GM23338 (cell line): Measurements from ENCODE around the gene TSTD2.

Source experiments
- EZH2 ChIP-seq: fragments of 200-600 bp; sonication (generic); IDR thresholded peaks from one replicate; pipeline ENCODE4 v1.8.0; 2017; ENCODE audit warnings: antibody characterized with exemption, mild to moderate bottlenecking, low read depth; ENCODE audit not compliant: unreplicated experiment
- EZH2phosphoT487 ChIP-seq: fragments of 200-600 bp; sonication (generic); IDR thresholded peaks from one replicate; pipeline ENCODE4 v1.8.1; 2018; ENCODE audit warnings: antibody characterized with exemption; ENCODE audit not compliant: unreplicated experiment
- JUNB ChIP-seq: IDR thresholded peaks from one replicate; pipeline ENCODE4 v1.6.1; 2016; ENCODE audit warnings: antibody characterized with exemption; ENCODE audit not compliant: unreplicated experiment
- TF ChIP-seq, protein P1 (sequence below), 2 experiments: fragments of 200-600 bp in 1 of 2; sonication (generic) in 1 of 2; conservative IDR thresholded peaks; 2 replicates each; pipeline versions ENCODE4 v1.5.1 to v1.6.1; 2016 to 2017; ENCODE audit warnings: antibody characterized with exemption in 2 of 2, low read depth in 2 of 2, mild to moderate bottlenecking in 2 of 2, moderate library complexity in 1 of 2
- TF ChIP-seq, protein P2 (sequence below): IDR thresholded peaks from one replicate; pipeline ENCODE4 v1.6.1; 2018; ENCODE audit warnings: antibody characterized with exemption; ENCODE audit not compliant: unreplicated experiment
- TF ChIP-seq, protein P3 (sequence below): IDR thresholded peaks from 2 replicates; pipeline ENCODE4 v1.6.1; 2016; ENCODE audit warnings: antibody characterized with exemption

DNA sequence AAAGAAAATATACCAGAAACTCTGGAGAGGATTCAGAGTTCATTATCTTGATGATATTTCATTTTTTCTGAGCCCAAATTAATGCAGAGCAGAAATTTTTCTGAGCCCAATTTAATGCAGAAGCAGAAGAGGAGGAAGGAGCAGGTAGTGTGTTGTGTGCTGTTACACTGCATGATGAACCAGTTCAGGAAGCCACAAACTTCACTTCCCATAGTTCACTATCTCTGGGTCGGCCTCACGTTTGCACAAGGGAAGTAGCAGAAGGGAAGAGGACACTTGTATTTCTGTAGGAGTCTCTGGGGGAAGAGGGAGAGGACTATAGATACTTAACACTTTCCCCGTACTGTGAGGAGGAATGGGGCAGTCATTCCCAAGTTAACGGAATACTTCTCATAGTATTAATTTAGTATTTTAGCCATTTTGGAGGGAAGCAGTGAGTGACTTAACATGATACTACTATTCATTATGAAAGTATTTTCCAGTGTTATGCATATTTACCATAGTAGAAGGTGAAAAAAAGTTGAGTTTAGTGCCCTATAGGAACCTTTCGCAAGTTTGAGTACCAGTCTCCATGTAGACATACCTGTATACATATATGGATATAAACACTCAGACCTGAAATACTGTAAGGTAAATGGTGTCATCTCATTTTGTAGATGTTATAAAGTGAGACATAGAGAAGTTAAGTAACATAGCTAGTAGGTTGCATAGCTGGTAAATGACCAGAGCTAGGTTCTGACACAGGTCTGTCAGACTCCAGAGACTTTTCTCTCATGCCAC is 33.9 kb upstream of the TSTD2 start:
- TF ChIP-seq, protein P1, sequence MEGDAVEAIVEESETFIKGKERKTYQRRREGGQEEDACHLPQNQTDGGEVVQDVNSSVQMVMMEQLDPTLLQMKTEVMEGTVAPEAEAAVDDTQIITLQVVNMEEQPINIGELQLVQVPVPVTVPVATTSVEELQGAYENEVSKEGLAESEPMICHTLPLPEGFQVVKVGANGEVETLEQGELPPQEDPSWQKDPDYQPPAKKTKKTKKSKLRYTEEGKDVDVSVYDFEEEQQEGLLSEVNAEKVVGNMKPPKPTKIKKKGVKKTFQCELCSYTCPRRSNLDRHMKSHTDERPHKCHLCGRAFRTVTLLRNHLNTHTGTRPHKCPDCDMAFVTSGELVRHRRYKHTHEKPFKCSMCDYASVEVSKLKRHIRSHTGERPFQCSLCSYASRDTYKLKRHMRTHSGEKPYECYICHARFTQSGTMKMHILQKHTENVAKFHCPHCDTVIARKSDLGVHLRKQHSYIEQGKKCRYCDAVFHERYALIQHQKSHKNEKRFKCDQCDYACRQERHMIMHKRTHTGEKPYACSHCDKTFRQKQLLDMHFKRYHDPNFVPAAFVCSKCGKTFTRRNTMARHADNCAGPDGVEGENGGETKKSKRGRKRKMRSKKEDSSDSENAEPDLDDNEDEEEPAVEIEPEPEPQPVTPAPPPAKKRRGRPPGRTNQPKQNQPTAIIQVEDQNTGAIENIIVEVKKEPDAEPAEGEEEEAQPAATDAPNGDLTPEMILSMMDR (conservative IDR thresholded peaks at IDR 0.05; ENCODE audit: low read depth in 2 of 2), result no peak
- TF ChIP-seq, protein P2, sequence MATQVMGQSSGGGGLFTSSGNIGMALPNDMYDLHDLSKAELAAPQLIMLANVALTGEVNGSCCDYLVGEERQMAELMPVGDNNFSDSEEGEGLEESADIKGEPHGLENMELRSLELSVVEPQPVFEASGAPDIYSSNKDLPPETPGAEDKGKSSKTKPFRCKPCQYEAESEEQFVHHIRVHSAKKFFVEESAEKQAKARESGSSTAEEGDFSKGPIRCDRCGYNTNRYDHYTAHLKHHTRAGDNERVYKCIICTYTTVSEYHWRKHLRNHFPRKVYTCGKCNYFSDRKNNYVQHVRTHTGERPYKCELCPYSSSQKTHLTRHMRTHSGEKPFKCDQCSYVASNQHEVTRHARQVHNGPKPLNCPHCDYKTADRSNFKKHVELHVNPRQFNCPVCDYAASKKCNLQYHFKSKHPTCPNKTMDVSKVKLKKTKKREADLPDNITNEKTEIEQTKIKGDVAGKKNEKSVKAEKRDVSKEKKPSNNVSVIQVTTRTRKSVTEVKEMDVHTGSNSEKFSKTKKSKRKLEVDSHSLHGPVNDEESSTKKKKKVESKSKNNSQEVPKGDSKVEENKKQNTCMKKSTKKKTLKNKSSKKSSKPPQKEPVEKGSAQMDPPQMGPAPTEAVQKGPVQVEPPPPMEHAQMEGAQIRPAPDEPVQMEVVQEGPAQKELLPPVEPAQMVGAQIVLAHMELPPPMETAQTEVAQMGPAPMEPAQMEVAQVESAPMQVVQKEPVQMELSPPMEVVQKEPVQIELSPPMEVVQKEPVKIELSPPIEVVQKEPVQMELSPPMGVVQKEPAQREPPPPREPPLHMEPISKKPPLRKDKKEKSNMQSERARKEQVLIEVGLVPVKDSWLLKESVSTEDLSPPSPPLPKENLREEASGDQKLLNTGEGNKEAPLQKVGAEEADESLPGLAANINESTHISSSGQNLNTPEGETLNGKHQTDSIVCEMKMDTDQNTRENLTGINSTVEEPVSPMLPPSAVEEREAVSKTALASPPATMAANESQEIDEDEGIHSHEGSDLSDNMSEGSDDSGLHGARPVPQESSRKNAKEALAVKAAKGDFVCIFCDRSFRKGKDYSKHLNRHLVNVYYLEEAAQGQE, result no peak
- TF ChIP-seq EZH2phosphoT487 (no peak), JUNB (no peak), EZH2 (no peak)
- TF ChIP-seq, protein P3, sequence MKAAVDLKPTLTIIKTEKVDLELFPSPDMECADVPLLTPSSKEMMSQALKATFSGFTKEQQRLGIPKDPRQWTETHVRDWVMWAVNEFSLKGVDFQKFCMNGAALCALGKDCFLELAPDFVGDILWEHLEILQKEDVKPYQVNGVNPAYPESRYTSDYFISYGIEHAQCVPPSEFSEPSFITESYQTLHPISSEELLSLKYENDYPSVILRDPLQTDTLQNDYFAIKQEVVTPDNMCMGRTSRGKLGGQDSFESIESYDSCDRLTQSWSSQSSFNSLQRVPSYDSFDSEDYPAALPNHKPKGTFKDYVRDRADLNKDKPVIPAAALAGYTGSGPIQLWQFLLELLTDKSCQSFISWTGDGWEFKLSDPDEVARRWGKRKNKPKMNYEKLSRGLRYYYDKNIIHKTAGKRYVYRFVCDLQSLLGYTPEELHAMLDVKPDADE, result no peak
